ENCODE results near the gene ATXN1.

The ATXN1 gene

DNA sequence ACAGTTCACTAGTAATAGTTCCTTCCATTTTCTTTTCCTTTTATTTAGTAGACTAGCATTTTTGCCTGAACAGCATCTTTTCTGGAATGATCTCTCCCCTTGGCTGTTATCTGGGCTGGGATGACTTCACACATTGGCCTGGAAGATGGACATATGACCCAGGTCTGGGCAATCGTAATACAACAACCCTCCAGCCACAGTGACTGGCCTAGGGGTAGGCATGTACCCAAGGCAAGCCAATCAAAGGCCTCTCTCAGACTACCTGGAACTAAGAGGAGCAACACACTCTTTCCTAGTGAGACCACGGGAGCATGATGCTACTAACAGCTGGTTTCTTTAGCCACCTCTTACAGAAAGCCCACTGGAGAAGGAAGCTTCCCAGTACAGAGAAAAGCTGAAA lies 270.6 kb downstream of the ATXN1 start:
- FAIRE-seq = no peak

DNA sequence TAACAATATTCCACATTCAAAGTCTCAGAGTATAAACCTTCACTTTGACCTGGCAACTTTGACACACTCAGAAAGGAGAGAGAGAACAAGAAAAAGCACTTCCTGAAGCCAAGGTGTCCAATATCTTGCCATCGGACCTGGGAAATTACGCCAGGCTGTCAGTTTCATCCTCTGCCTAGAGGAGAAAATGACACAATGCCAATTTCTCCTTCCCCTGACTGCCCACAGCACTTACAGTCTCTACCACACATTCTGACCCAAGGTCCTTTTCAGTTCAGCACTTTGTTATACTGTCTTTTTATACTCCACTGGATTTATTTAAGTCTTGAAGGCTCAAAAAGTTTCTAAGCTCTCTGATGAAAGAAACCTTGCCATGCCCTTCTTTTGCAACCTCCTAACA lies 272.4 kb downstream of the ATXN1 start:
- FAIRE-seq = no peak

DNA sequence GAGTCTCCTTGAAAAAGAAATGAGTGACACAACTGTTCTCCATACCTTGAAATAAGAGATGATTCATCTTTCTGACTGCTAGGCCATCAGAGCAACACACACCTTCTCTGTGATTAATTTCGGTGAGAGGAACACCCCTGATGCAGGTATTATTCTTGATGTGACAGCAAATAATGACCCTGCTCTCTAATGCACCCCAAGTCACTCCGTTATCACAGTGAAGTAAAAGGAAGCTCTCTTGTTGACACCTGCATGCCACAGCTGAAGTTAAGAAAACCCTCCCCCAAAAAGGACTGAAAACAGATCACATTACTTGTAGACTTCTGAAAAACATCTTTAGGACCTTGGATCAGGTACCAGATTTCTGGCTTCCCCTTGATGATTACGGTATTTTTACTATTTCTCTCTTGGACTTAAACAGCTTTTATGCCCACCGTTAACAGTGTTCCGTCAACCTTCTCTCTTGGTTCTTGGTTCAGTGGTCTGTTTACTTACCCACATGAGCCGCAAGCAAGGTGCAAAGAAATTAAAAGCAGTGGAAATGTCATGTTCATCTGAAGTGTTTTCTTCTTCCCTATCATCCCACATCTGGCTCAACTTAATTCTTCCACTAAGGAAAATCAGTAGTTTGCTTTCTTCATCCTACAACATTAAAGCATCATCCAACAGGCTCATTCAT lies 273.1 kb downstream of the ATXN1 start:
- FAIRE-seq = no peak

DNA sequence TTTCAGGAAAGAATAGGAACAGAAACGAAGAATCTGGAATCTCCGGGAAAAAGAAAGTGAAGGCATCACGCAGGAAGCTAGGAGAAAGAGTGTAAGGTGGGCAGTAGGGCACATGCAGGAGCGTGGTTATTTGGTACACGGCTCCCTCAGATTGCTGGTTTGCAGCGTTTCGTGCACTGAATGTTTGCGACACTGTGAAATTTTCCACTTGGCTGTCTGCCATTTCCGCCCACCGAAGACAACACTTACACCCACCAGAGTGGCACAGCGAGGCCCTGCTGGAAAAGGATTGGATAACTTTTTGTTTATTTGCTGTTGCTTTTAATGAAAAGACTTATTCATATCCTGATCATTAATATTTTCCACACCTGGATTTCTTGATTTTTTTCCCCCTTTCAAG lies 274.6 kb downstream of the ATXN1 start:
- FAIRE-seq = no peak

DNA sequence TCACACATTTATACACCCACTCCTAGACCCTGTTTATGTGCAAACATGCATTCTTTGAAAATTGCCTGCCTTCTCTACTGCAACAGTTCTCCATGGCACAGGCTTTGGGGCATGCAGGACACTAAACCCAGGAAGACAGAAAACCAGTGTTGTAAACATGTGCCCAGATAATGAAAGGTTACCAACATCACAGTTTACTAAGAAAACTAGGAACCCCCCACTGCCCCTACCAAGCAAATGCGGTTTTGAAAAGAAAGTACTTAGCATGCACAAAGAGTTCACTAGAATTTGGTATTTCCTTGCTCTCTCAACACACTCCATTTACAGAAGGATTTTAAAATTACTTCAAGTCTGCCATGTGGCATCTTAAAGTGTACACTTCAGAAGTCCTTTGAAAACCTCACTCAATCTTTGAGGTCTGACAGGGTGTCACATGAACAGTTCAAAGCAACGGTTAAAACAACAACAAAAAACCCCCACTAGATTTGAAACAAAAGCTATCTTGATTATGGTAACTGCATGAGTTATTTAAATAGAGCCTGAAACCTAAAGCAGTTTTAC lies 277.9 kb downstream of the ATXN1 start:
- FAIRE-seq = no peak

DNA sequence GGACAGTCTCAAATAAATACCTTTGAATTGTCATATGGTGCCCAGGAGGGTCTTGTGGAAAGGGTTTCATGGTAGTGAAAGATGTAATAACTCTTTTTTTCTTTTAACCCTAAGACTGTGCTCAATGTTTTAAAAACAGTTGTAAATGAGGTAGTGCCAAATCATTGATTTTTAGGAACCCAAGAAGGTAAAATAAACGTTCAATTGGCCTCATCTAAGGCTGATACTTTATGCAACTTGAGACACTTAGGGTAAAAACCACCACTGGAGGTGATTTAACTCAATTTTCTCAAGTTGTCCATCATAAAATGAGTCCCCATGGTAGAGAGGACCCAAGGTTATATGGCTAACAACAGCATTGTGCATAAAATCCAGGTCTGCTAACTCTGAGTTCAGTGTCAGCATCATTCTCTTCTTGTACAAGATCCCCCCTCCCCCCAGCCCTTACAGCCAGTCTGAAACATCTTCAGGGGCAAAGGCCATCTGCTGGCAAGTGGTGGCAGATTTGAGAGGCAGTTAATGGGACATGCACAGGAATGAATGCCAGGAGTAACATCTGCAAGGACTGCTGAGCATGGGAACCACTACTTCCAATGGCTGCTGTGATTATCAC lies 278.5 kb downstream of the ATXN1 start:
- no peak for FAIRE-seq

DNA sequence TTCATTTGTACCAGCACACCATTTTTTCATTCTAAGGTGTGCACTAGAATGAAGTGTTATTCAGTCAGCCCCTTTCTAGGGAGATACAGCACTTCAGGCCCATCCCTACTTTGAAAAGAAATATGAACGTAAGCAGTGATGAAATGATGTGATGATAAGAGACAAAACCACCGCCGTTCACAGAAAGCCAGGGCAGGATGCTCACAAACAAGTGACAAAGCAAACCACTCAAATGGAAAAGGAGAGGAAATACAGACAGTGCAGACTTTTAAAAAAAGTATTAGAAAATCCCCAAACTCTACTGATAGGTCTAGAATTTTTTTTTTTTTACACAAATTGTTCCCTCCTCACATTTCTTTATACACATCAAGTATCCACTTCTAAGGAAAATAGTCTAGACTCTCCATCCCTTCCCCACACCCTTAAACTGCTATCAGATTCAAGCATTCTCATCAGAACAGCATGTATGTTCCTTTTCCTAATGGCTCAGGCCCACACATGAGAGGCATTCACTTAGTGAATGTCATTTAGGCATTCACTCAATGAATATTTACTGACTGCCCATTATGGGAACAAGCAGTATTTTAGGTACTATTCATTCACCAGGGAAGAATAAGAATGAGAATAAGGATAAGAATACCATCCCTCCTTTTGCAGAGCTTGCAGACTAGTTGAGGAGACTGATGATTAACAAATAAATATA lies 279.4 kb downstream of the ATXN1 start:
- FAIRE-seq = no peak

DNA sequence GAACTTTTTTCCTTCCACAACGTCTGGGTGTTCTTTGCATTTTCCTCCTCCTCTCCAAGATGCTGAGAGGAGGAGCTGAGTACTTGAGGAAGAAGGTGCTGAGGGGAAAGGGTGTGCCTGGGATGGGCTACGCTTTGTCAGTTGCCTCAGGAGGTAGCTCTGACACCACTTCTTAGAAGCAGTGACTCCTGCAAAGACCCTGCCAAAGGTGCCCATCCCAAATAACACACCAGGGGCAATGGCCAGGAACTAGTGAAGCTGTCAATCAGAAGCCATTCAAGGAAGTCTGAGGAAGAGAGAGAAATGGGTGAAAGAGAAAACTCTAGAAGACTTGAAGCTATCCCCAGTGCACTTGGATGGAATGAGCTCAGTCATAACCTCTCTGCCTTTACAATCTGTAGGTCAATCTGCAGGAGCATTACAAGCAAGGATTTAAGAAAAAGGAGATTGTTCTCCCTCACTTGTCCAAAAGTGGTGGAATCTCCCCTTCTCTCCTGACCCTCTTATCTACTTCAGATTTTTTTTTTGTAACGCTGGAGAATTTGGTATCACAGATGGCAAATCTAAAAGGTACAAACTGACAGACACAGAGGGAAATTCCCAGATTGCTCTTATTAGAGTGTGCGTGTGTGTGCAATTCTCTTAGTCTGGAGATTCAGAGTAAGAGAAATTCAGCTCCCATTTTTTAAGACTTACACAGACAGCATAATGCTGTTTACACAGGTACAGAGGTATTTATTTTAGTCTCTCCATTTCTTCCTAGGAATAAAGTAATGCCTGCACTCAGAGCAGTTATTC lies 280.3 kb downstream of the ATXN1 start:
- no peak for FAIRE-seq

DNA sequence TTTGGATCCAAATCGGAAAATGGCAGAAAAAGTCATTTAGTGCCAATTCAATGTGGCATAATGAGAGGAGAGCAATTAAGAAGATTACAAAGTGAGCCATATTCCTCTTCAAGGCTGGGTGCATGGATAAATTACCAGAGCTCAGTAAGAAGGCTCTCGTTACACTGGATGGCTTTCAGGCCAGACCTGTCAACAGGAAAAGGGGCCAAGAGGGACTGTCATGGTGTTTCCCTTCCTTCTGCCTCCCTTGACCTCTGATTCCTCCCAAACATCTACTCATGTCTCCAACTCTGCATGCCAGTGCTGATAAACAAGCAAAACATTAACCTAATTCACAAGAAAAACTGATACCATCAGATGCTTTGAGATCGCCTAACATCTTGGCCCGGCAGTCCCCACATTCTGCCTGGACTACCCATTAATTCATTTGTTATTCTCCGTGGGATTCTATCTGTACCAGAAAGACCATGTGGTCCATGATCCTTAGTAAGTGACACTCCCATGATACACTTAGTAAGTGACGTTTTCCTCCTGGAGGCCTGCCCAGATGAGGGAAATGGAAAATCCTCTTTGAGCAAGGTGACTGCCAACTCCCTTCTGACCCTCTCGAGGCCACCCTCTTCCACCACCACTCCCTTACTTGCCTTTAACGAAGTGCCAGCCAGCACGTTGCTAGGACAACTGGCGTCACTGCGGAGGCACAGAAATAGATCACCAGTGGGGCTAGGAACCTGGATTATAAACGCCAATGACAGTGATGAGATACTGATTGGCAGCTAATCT lies 283.7 kb downstream of the ATXN1 start:
- no peak for FAIRE-seq

DNA sequence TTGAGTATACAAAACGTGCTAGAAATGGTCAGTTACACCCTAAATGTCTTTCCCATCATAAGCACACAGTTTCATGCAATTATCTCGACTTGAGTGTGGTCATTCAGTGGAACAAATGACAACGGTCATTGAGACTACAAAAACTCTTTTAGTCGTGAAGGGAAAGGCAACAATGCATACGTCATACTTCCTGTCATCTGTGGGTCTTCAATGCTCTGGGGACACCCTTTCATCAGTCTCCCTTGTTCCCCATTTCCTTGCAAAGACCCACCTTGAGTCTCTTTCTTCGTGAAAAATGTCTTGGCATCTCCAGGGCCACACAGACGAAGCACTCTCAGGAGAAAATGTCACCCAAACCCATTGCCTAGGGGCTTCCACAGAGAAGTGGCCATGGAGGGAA lies 284.4 kb downstream of the ATXN1 start:
- FAIRE-seq = no peak

DNA sequence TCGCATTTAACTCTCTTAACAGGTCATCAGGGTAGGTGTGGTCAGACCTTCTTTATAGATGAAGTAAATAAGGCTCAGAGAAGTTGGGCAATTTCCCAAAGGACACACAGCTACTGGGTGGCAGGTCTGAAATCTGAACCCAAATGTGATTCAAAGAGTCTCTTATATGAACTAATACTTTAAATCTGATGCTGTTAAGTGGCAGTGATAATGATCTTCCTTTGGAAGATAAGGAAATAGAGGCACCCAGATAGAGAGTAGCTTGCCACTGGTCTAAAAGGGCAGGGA lies 285.8 kb downstream of the ATXN1 start:
- no peak for FAIRE-seq

DNA sequence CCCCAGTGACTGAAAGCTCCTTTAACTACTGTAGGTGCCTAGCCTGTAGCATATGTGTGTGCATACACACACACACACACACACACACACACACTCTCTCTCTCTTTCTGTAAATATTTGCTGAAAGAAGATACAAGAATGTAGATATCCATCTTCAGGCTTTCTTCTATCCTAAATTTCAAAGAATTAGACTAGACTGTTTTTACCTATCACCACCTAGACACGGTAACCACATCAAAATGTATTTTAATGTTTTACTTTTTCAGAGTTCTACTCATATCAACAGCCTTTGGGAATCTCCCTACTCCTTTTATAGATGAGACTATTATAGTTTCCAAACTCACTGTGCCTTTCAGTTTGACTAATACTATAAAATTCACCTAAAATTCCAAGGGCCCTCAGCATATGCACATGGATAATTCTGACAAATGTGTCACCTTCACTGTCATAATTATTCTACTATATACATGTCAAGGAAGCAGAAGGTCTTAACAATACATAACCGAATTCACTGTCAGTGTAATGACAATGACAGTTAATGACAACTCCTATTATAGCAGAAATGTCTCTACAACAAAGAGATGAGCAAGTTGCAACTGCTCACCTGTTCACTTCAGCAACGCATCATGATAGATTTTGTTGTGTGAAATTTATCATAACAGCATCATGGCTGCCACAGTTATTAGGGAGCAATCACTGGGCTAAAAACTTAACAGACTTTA lies 286.3 kb downstream of the ATXN1 start:
- no peak for FAIRE-seq

DNA sequence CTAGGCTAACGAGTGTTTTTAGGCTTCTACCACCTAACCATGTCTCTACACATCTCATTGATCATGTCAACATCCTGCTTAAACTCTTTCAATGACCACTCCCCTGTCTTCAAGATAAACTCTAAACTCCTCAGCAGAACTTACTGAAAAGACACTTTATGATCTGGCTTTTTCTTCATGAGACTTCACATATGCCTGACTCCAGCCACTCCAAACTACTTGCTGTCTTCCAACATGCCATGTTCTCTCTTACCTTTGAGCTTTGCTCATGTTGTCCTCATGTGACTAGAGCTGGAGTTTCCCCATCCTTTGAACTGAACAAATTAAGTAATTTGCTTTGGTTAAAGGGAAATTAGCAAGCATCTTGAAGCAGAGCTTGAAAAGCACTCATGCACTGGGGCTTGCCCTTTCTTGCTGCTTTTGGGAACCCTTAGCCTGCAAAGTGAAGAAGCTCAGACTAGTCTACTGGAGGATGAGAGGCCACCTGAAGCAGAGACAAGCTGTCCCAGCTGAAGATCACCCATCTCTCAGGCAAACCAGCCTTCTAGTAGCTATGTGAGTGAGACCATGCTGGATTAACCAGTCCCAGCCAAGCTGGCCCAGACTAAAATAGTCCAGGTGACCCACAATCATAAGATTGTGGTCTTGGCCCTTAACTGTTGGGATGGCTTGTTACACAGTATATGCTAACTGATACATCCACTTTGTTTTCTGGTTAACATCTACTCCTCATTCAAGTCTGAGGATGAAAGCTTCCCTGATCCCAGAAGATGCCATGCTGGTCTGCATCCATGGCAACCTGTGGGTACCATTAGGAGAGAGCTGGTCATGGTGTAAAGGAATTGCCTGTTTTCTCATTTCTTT lies 287.1 kb downstream of the ATXN1 start:
- FAIRE-seq = no peak

DNA sequence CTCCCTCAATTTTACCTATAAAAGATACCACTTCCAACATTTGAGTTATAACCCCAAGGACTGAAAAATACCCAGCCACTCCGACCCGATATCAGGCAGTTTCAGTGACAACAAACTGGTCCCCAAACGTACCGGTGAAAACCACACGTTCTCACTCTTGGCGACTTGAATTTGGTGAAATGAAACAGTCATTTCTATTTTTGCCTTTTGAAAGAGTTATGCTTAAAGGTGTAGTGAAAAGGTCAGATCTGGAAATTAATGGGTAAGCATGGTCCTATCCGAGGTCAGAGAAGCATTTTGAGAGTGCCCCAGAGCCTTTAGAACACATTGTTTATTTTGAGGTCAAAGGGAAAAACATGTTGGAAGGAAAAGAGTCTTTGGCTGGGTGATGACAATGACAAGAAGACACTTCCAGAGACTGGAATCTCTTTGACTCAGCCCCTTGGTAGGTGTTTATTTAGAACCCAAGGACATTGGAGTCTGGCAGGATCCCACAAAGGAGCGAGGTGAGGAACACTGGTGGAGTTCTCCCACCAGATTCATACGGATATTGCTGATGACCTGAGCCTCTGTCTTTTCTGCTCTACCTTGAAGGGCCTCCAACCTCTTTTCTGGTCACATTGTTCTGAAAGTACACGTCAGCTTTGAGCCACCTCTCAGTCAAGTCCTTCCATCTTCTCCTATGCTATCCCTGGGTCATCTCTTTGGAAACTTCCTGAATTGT lies 287.9 kb downstream of the ATXN1 start:
- FAIRE-seq = no peak

DNA sequence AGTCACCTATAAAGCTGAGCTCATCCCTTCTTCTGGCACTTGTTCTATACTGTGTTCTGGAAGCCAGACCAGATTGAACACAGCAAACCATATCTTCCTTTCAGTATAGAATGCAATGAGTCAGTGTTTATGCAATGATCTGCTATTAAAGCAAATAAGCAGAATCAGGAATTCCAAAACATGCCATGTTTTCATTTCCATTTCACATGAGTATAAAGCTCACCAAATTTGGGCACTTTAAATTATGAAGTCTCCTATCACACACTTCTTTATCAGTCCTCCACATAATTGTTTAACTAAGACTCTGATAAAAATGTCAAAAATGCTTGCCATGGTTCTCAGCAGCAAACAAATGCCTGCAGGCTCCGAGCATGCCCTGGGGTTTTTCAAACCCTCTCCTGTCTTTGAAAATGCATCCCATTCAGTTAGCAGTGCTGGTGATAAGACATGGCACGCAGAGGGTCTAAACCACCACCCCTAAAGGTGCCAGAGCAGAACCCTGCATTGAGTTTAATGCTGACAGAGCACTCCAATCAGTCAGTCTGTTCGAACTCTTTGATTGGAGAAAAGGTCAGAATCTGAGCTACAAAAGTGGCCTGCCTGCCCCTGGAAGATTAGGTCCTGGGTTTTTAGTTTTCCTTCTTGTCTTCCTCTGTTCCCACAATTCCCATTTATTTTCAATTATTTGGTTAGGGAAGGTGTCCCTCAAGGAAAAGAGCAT lies 288.8 kb downstream of the ATXN1 start:
- no peak for FAIRE-seq

DNA sequence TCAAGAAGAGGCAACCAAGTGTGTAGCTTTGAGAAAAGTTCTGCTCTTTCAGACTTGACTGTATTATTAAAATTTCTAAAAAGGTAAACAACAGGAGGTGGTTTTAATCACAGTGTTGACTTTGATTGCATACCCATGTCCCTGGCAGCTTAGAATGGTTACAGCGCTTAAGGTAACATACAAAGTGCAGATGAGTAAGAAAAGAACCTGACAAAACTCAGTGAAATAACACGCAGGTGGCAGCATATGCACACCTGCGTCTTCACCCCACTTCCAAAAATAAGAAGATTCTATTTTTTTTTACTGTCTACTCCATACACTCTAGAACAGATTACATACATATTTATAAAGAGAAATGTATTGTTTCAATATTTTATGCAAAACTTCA lies 289.4 kb downstream of the ATXN1 start:
- FAIRE-seq = no peak

DNA sequence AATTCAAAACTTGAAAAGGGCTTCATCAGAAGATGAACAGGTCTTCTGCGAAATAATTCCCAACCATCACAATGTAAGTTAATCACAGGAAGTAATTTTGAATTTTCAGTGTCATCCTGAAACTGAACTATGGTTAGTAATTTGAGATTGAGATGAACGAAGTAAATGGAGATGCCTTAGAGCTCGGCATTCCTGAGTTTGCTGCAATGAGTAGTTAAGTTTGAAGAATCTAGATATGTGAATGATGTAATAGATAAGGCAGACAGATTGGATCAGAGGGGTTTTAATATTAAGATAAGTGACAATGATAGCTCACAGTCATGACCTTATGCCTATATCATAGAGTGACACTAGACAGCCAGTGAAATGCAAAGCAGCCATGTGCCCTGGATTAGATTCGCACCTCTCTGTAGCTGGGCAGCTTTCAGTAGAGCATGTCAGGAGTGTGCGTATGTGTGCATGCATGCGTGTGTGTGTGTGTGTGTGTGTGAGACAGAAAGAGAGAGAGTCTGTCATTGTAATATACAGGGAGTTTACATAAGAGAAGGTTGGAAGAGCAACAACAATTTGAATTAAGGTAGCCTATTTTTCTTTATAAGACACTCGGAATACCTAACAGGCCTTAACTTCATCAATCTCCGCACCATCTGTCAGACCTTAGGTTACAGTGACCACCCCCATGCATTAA lies 289.9 kb downstream of the ATXN1 start:
- no peak for FAIRE-seq

DNA sequence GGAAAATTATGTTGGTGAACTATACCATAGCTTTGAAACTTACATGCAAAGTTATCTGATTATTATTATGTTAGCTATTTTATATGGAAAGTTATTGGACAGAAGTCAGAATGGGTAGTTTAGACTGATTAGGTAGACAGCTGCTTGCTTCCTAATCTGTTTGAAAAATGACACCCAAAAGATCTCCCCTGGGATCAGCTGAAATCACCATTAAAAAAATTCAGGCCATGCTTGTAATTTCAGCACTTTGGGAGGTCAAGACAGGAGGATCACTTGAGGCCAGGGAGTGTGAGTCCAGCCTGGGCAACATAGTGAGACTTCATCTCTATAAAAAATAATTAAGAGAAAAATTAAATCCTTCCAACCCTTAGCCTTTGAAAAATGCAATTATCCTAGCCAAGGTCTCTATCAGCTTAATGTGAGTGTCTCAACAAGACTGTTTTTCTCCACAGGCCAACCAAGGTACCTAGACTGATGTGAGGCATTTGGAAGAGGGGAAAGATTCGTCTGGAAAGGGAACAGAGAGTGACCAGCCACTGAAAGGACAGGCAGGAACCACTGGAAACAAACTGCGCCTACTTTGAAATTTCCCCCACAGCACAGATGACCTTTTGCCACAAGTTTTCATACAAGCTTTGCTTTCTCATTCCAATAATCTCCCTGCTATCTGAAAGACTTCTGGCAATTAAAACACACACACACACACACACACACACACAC lies 290.6 kb downstream of the ATXN1 start:
- FAIRE-seq = no peak
